Thyroid gland (tissue), 4 donors: ENCODE results near the gene CAMTA1. TPM values are rescaled to one million over a fixed set of nuclear protein-coding genes. Genes with fewer than 3 reads are reported as not detected.
A peak's percentile ranks its signal among the peaks of the same experiment; 100 is the strongest.

Experiments used
- DNase-seq, 2 donors: peaks; one replicate each; pipeline ENCODE4 v3.0.0-alpha.2; 2019
- H3K27ac ChIP-seq, 3 donors: fragments of 200-600 bp; sonication (generic); 1 replicate in 2 of 3; 2 replicates in 1 of 3; pipeline ENCODE4 v1.5.1; 2016 to 2019; ENCODE audit warnings: mild to moderate bottlenecking in 1 of 3, moderate library complexity in 1 of 3
- H3K27me3 ChIP-seq: fragments of 200-600 bp; sonication (generic); one replicate; pipeline ENCODE4 v1.5.1; 2019
- H3K36me3 ChIP-seq, 2 donors: fragments of 200-600 bp; sonication (generic); one replicate each; pipeline ENCODE4 v1.5.1; 2016 to 2019
- H3K4me1 ChIP-seq, 2 donors: fragments of 200-600 bp; sonication (generic); one replicate each; pipeline ENCODE4 v1.5.1; 2017 to 2019
- H3K4me3 ChIP-seq, 3 donors: fragments of 200-600 bp; sonication (generic); replicated peaks in 1 of 3; 1 replicate in 2 of 3; 2 replicates in 1 of 3; pipeline ENCODE4 v1.5.1; 2016; ENCODE audit warnings: mild to moderate bottlenecking in 1 of 3
- H3K9me3 ChIP-seq: fragments of 200-600 bp; sonication (generic); one replicate; pipeline ENCODE4 v1.5.1; 2017
- CTCF ChIP-seq, 6 experiments: fragments of 200-600 bp in 3 of 6; fragments of 450-650 bp in 3 of 6; sonication (generic) in 3 of 6; IDR thresholded peaks; one replicate each; pipeline ENCODE4 v1.5.1; 2016 to 2019; ENCODE audit warnings: antibody characterized with exemption in 6 of 6, mild to moderate bottlenecking in 2 of 6, inconsistent platforms in 1 of 6, moderate library complexity in 1 of 6
- POLR2A ChIP-seq, 2 donors: fragments of 450-650 bp; IDR thresholded peaks; one replicate each; pipeline ENCODE4 v1.6.1; 2017; ENCODE audit warnings: antibody characterized with exemption in 2 of 2, mild to moderate bottlenecking in 2 of 2, moderate library complexity in 1 of 2
- WGBS, 2 donors: methylation state at CpG; one replicate each; pipeline ENCODE4 v1.1.5; 2017; 5-methylcytosine and 5-hydroxymethylcytosine counted together
- intact Hi-C: fragments of 100-400 bp; cut with DNase I; formaldehyde crosslinking; loops from one replicate; pipeline ENCODE4 v1.15.1; 2023
- total RNA-seq, 4 donors: library from RNA; depleted of rRNA; stranded (reverse); fragments of >200 nt; gene quantifications; one replicate each; pipeline ENCODE4 v1.2.3, GENCODE V29; 2016

The CAMTA1 gene
- total RNA-seq, 4 donors from 2014 or later = 63.9 to 124 (median 101) TPM

GRCh38 chr1:7334475-7335035 lies 549.3 kb downstream of the CAMTA1 start:
- Histone ChIP-seq H3K27ac (no peak overlapping the region), H3K27me3 (no peaks in the 10 kb centered on the region), H3K36me3 (no peaks in the 10 kb centered on the region), H3K9me3 (no peaks in the 10 kb centered on the region), H3K4me3 (no peak overlapping the region), H3K4me1 (peaks cover 2 to 7% of the 10 kb centered on the region in 2 donors)
- WGBS, 2 donors = 32 to 40% methylated on average over 10 of the region's 10 CpGs
- intact Hi-C loops = no loop called here
- TF ChIP-seq POLR2A (IDR thresholded peaks at IDR 0.05) (no peak), CTCF (IDR thresholded peaks at IDR 0.05) (no peak)
- DNase-seq = peak; percentile 22 to 53

- no peak overlapping the region for H3K4me3 ChIP-seq
- TF ChIP-seq CTCF (IDR thresholded peaks at IDR 0.05) = no peak
- DNase-seq = no peak
- no peak overlapping the region for H3K27ac ChIP-seq
- intact Hi-C loops = no loop called here
- H3K36me3 ChIP-seq = no peaks in the 10 kb centered on the region
- peaks cover 2 to 7% of the 10 kb centered on the region in 2 donors for H3K4me1 ChIP-seq
- 72 to 87% methylated on average over 13 of the region's 13 CpGs for WGBS, 2 donors
- H3K9me3 ChIP-seq = no peaks in the 10 kb centered on the region
- no peaks in the 10 kb centered on the region for H3K27me3 ChIP-seq
Measured at GRCh38 chr1:7335224-7335879, 550.1 kb downstream of the CAMTA1 start.

GRCh38 chr1:7338439-7338838 lies 553.2 kb downstream of the CAMTA1 start:
- no peaks in the 10 kb centered on the region for H3K36me3 ChIP-seq
- H3K27ac ChIP-seq = no peak overlapping the region
- no peak for TF ChIP-seq POLR2A (IDR thresholded peaks at IDR 0.05)
- no peak for TF ChIP-seq CTCF (IDR thresholded peaks at IDR 0.05)
- no peaks in the 10 kb centered on the region for H3K27me3 ChIP-seq
- intact Hi-C loops = no loop called here
- H3K4me3 ChIP-seq = no peak overlapping the region
- peaks cover 2 to 7% of the 10 kb centered on the region in 2 donors for H3K4me1 ChIP-seq
- no peaks in the 10 kb centered on the region for H3K9me3 ChIP-seq
- 93 to 95% methylated on average over 7 of the region's 7 CpGs for WGBS, 2 donors
- no peak for DNase-seq

- Histone ChIP-seq H3K27me3 (no peaks in the 10 kb centered on the region), H3K4me3 (no peak overlapping the region), H3K9me3 (no peaks in the 10 kb centered on the region), H3K4me1 (peaks cover 2 to 7% of the 10 kb centered on the region in 2 donors), H3K27ac (no peak overlapping the region), H3K36me3 (no peaks in the 10 kb centered on the region)
- intact Hi-C loops = no loop called here
- no peak for DNase-seq
- TF ChIP-seq CTCF (IDR thresholded peaks at IDR 0.05) (no peak), POLR2A (IDR thresholded peaks at IDR 0.05) (no peak)
- WGBS, 2 donors = 95% methylated on average over 5 of the region's 5 CpGs
Measured at GRCh38 chr1:7339014-7339413, 553.8 kb downstream of the CAMTA1 start.

- Histone ChIP-seq H3K4me1 (no peaks in the 10 kb centered on the region), H3K9me3 (no peaks in the 10 kb centered on the region), H3K4me3 (no peak overlapping the region), H3K27me3 (no peaks in the 10 kb centered on the region), H3K36me3 (no peaks in the 10 kb centered on the region), H3K27ac (no peak overlapping the region)
- intact Hi-C loops = no loop called here
- WGBS, 2 donors = 71 to 80% methylated on average over 2 of the region's 2 CpGs
- no peak for DNase-seq
- TF ChIP-seq POLR2A (IDR thresholded peaks at IDR 0.05) (no peak), CTCF (IDR thresholded peaks at IDR 0.05) (no peak)
Measured at GRCh38 chr1:7339953-7340352, 554.7 kb downstream of the CAMTA1 start.
